ENCODE measurements around the gene PCDHA6. TPM values are rescaled to one million over a fixed set of nuclear protein-coding genes. Genes with fewer than 3 reads are reported as not detected.
"Not testable (repeated sequence)": the region's sequence is repeated elsewhere in the genome, so short reads cannot be mapped to it uniquely, and the experiment has no call there.

The PCDHA6 gene
- total RNA-seq, 4 donors from 2014 or later, result 1.3 to 1.9 (median 1.4) TPM

- WGBS, 2 donors, result 38 to 48% methylated on average over 2 of the region's 2 CpGs
- Histone ChIP-seq H3K4me1 (no peaks in the 10 kb centered on the region), H3K9me3 (peaks cover 0 to 85% (median 14%) of the 10 kb centered on the region in 4 donors), H3K4me3 (no peak overlapping the region), H3K36me3 (no peaks in the 10 kb centered on the region), H3K27ac (no peak overlapping the region), H3K27me3 (no peaks in the 10 kb centered on the region)
- TF ChIP-seq EP300 (IDR thresholded peaks at IDR 0.05) (no peak), CTCF (IDR thresholded peaks at IDR 0.05) (no peak)
- no peak for DNase-seq (ENCODE audit: low spot score in 2 of 2)
These were observed 36.7 kb upstream of the PCDHA6 start for GRCh38 chr5:140791089-140791488.

GRCh38 chr5:140794595-140795258, 33.0 kb upstream of the PCDHA6 start, which contains the start of gene PCDHA2:
TSS of gene PCDHA2 (plus strand) at chr5:140794852.
- Histone ChIP-seq H3K36me3 (no peaks in the 10 kb centered on the region), H3K27me3 (no peaks in the 10 kb centered on the region)

GRCh38 chr5:140795259-140795641, 32.5 kb upstream of the PCDHA6 start:
- Histone ChIP-seq H3K4me3 (peak overlapping the region in 1 of 4 donors; percentile 31), H3K4me1 (no peaks in the 10 kb centered on the region), H3K9me3 (peaks cover 0 to 57% (median 12%) of the 10 kb centered on the region in 4 donors), H3K27ac (no peak overlapping the region), H3K36me3 (no peaks in the 10 kb centered on the region), H3K27me3 (no peaks in the 10 kb centered on the region)
- WGBS, 2 donors, result 16 to 31% methylated on average over 13 to 15 of the region's 15 CpGs
- no peak for TF ChIP-seq EP300 (IDR thresholded peaks at IDR 0.05)
- TF ChIP-seq CTCF (IDR thresholded peaks at IDR 0.05), result no peak
- no peak for TF ChIP-seq POLR2A (IDR thresholded peaks at IDR 0.05)
- DNase-seq (ENCODE audit: low spot score in 2 of 2), result no peak

More at GRCh38 chr5:140794595-140795258, 33.0 kb upstream of the PCDHA6 start, which contains the start of gene PCDHA2:
- TF ChIP-seq POLR2A (IDR thresholded peaks at IDR 0.05) (no peak), CTCF (IDR thresholded peaks at IDR 0.05) (no peak), EP300 (IDR thresholded peaks at IDR 0.05) (no peak)
- no peak for DNase-seq (ENCODE audit: low spot score in 2 of 2)
- Histone ChIP-seq H3K4me1 (no peaks in the 10 kb centered on the region), H3K4me3 (peak within 1 kb of the TSS in 1 of 4 donors; percentile 31), H3K9me3 (peaks cover 0 to 63% (median 12%) of the 10 kb centered on the region in 4 donors), H3K27ac (no peak within 1 kb of the TSS)
- 35 to 40% methylated on average over 11 to 27 of the region's 27 CpGs for WGBS, 2 donors

GRCh38 chr5:140796072-140796717, 31.6 kb upstream of the PCDHA6 start:
- DNase-seq (ENCODE audit: low spot score in 2 of 2); H3K27ac ChIP-seq; H3K4me1 ChIP-seq; H3K4me3 ChIP-seq; H3K27me3 ChIP-seq; H3K36me3 ChIP-seq: not testable (repeated sequence)
- peaks cover 0 to 60% (median 11%) of the 10 kb centered on the region in 4 donors for H3K9me3 ChIP-seq
- WGBS, 2 donors, result 62 to 69% methylated on average over 32 to 72 of the region's 72 CpGs

- Histone ChIP-seq H3K4me3 (no peak overlapping the region), H3K9me3 (peaks cover 0 to 60% (median 13%) of the 10 kb centered on the region in 4 donors), H3K36me3 (no peaks in the 10 kb centered on the region), H3K27ac (no peak overlapping the region), H3K27me3 (no peaks in the 10 kb centered on the region), H3K4me1 (no peaks in the 10 kb centered on the region)
- no peak for DNase-seq (ENCODE audit: low spot score in 2 of 2)
- WGBS, 2 donors, result 56 to 63% methylated on average over 27 to 29 of the region's 39 CpGs
- TF ChIP-seq CTCF (IDR thresholded peaks at IDR 0.05) (no peak), POLR2A (IDR thresholded peaks at IDR 0.05) (no peak), EP300 (IDR thresholded peaks at IDR 0.05) (no peak)
These were observed 31.1 kb upstream of the PCDHA6 start for GRCh38 chr5:140796718-140797095.

All from tibial nerve (tissue), 4 donors.